HepG2 (cell line): ENCODE data around the gene GNAL. TPM values are rescaled to one million over a fixed set of nuclear protein-coding genes. Genes with fewer than 3 reads are reported as not detected.

ENCODE experiments used
- ATF5 ChIP-seq: sonication (generic); formaldehyde crosslinking; IDR thresholded peaks from 2 replicates; pipeline ENCODE4 v1.4.0; 2020; ENCODE audit warnings: mild to moderate bottlenecking, low read depth, missing genetic modification reagents
- DMAP1 ChIP-seq: IDR thresholded peaks from 2 replicates; pipeline ENCODE4 v1.6.1; 2016
- FOXK2 ChIP-seq: fragments of 450-650 bp; IDR thresholded peaks from 2 replicates; pipeline ENCODE4 v1.6.1; 2016
- HHEX ChIP-seq: IDR thresholded peaks from 2 replicates; pipeline ENCODE4 v1.6.1; 2016; ENCODE audit warnings: control low read depth
- IKZF1 ChIP-seq: fragments of 450-650 bp; IDR thresholded peaks from 2 replicates; pipeline ENCODE4 v1.7.1; 2016
- JUND ChIP-seq: sonication (generic); formaldehyde crosslinking; IDR thresholded peaks from 2 replicates; pipeline ENCODE4 v1.8.0; 2022; ENCODE audit warnings: mild to moderate bottlenecking, missing genetic modification reagents
- KDM3A ChIP-seq: IDR thresholded peaks from 2 replicates; pipeline ENCODE4 v1.6.1; 2018; ENCODE audit warnings: low read depth, missing compliant biosample characterization
- MLX ChIP-seq: IDR thresholded peaks from 2 replicates; pipeline ENCODE4 v1.6.1; 2016
- NFIB ChIP-seq: sonication (generic); formaldehyde crosslinking; IDR thresholded peaks from 2 replicates; pipeline ENCODE4 v1.9.0; 2021; ENCODE audit warnings: missing genetic modification reagents, mild to moderate bottlenecking, borderline replicate concordance
- PRPF4 ChIP-seq: fragments of 200-400 bp; formaldehyde crosslinking; IDR thresholded peaks from 2 replicates; pipeline ENCODE4 v1.6.1; 2016; ENCODE audit warnings: low read length, low read depth; ENCODE audit not compliant: poor library complexity, severe bottlenecking
- RARA ChIP-seq: IDR thresholded peaks from 2 replicates; pipeline ENCODE4 v1.6.1; 2016; ENCODE audit warnings: missing genetic modification reagents, missing compliant biosample characterization
- RBM22 ChIP-seq: fragments of 200-400 bp; formaldehyde crosslinking; optimal IDR thresholded peaks from 2 replicates; pipeline ENCODE3; 2017; ENCODE audit warnings: mild to moderate bottlenecking, low read length, moderate library complexity
- REPIN1 ChIP-seq: sonication (generic); formaldehyde crosslinking; IDR thresholded peaks from 2 replicates; pipeline ENCODE4 v1.8.0; 2022; ENCODE audit warnings: missing genetic modification reagents, low read depth, mild to moderate bottlenecking, borderline replicate concordance
- SCMH1 ChIP-seq: sonication (generic); formaldehyde crosslinking; IDR thresholded peaks from 2 replicates; pipeline ENCODE4 v1.9.0; 2021; ENCODE audit warnings: missing genetic modification reagents, mild to moderate bottlenecking, borderline replicate concordance
- SMYD3 ChIP-seq: sonication (generic); formaldehyde crosslinking; IDR thresholded peaks from 2 replicates; pipeline ENCODE4 v1.8.1; 2023; ENCODE audit warnings: mild to moderate bottlenecking, missing genetic modification reagents
- ZFAT ChIP-seq: sonication (generic); formaldehyde crosslinking; conservative IDR thresholded peaks from 2 replicates; pipeline ENCODE4 v1.8.1; 2023; ENCODE audit warnings: missing genetic modification reagents, inconsistent platforms
- ZFP37 ChIP-seq: sonication (generic); formaldehyde crosslinking; IDR thresholded peaks from 2 replicates; pipeline ENCODE4 v1.4.0; 2020; ENCODE audit warnings: missing genetic modification reagents, borderline replicate concordance
- ZNF337 ChIP-seq: sonication (generic); formaldehyde crosslinking; IDR thresholded peaks from 2 replicates; pipeline ENCODE4 v1.5.1; 2020; ENCODE audit warnings: missing genetic modification reagents, low read depth, mild to moderate bottlenecking, borderline replicate concordance
- ZSCAN12 ChIP-seq: sonication (generic); formaldehyde crosslinking; IDR thresholded peaks from 2 replicates; pipeline ENCODE4 v1.9.0; 2021; ENCODE audit warnings: mild to moderate bottlenecking, missing genetic modification reagents
- polyA plus RNA-seq, 8 experiments: library from polyadenylated mRNA; depleted of rRNA in 3 of 8; stranded (reverse) in 7 of 8; unstranded in 1 of 8; fragments of >200 nt; fragmentation: Illumina TruSeq in 4 of 8; extraction: Trizol in 4 of 8; gene quantifications; 2 replicates each; pipeline versions ENCODE4 v1.2.1 to v1.2.3, GENCODE V29; 2011 to 2016; ENCODE audit warnings: low read depth in 4 of 8, missing spikeins in 1 of 8, mixed read lengths in 1 of 8; ENCODE audit not compliant: insufficient read depth in 1 of 8
- total RNA-seq, 5 experiments: library from RNA; depleted of rRNA; stranded (reverse); fragments of >200 nt; fragmentation: Illumina TruSeq; extraction: Trizol; gene quantifications; 2 replicates each; pipeline ENCODE4 v1.2.3, GENCODE V29; 2016; ENCODE audit warnings: low read depth in 1 of 5
- TF ChIP-seq, protein P1 (sequence below): sonication (generic); formaldehyde crosslinking; IDR thresholded peaks from 2 replicates; pipeline ENCODE4 v1.4.0; 2020; ENCODE audit warnings: missing genetic modification reagents, borderline replicate concordance
- TF ChIP-seq, protein P2 (sequence below): sonication (generic); formaldehyde crosslinking; IDR thresholded peaks from 2 replicates; pipeline ENCODE4 v1.4.0; 2020; ENCODE audit warnings: missing genetic modification reagents
- TF ChIP-seq, protein P3 (sequence below): sonication (generic); formaldehyde crosslinking; IDR thresholded peaks from 2 replicates; pipeline ENCODE4 v1.4.0; 2020; ENCODE audit warnings: missing genetic modification reagents
- TF ChIP-seq, protein P4 (sequence below): sonication (generic); formaldehyde crosslinking; IDR thresholded peaks from 2 replicates; pipeline ENCODE4 v1.5.0; 2020; ENCODE audit warnings: mild to moderate bottlenecking, missing genetic modification reagents, moderate library complexity

The GNAL gene
- total and polyA plus RNA-seq, 2 of the 13 experiments (the other 11 are each of a cell fraction or from before 2014, with no cell fraction given) = 0.87 to 1.4 TPM

- no peak for TF ChIP-seq SCMH1
- TF ChIP-seq SMYD3 = no peak
- peak; percentile 33; the same call in 1 of the 2 replicates for TF ChIP-seq JUND
- TF ChIP-seq NFIB = no peak
- no peak for TF ChIP-seq ZNF337 (CRISPR knock-in tag)
- TF ChIP-seq REPIN1 = peak; percentile 72
- TF ChIP-seq, protein P1, sequence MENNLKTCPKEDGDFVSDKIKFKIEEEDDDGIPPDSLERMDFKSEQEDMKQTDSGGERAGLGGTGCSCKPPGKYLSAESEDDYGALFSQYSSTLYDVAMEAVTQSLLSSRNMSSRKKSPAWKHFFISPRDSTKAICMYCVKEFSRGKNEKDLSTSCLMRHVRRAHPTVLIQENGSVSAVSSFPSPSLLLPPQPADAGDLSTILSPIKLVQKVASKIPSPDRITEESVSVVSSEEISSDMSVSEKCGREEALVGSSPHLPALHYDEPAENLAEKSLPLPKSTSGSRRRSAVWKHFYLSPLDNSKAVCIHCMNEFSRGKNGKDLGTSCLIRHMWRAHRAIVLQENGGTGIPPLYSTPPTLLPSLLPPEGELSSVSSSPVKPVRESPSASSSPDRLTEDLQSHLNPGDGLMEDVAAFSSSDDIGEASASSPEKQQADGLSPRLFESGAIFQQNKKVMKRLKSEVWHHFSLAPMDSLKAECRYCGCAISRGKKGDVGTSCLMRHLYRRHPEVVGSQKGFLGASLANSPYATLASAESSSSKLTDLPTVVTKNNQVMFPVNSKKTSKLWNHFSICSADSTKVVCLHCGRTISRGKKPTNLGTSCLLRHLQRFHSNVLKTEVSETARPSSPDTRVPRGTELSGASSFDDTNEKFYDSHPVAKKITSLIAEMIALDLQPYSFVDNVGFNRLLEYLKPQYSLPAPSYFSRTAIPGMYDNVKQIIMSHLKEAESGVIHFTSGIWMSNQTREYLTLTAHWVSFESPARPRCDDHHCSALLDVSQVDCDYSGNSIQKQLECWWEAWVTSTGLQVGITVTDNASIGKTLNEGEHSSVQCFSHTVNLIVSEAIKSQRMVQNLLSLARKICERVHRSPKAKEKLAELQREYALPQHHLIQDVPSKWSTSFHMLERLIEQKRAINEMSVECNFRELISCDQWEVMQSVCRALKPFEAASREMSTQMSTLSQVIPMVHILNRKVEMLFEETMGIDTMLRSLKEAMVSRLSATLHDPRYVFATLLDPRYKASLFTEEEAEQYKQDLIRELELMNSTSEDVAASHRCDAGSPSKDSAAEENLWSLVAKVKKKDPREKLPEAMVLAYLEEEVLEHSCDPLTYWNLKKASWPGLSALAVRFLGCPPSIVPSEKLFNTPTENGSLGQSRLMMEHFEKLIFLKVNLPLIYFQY (CRISPR knock-in tag) = no peak
- TF ChIP-seq FOXK2 = no peak
- no peak for TF ChIP-seq ZFP37
- no peak for TF ChIP-seq ZSCAN12 (CRISPR knock-in tag)
- no peak for TF ChIP-seq RBM22
- TF ChIP-seq DMAP1 = no peak; the same call in 1 of the 2 replicates
- TF ChIP-seq ZFAT = no peak
- TF ChIP-seq, protein P2, sequence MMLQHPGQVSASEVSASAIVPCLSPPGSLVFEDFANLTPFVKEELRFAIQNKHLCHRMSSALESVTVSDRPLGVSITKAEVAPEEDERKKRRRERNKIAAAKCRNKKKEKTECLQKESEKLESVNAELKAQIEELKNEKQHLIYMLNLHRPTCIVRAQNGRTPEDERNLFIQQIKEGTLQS (CRISPR knock-in tag) = no peak
- TF ChIP-seq, protein P3, sequence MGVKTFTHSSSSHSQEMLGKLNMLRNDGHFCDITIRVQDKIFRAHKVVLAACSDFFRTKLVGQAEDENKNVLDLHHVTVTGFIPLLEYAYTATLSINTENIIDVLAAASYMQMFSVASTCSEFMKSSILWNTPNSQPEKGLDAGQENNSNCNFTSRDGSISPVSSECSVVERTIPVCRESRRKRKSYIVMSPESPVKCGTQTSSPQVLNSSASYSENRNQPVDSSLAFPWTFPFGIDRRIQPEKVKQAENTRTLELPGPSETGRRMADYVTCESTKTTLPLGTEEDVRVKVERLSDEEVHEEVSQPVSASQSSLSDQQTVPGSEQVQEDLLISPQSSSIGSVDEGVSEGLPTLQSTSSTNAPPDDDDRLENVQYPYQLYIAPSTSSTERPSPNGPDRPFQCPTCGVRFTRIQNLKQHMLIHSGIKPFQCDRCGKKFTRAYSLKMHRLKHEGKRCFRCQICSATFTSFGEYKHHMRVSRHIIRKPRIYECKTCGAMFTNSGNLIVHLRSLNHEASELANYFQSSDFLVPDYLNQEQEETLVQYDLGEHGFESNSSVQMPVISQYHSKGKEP (CRISPR knock-in tag) = no peak
- no peak for TF ChIP-seq PRPF4
- TF ChIP-seq, protein P4, sequence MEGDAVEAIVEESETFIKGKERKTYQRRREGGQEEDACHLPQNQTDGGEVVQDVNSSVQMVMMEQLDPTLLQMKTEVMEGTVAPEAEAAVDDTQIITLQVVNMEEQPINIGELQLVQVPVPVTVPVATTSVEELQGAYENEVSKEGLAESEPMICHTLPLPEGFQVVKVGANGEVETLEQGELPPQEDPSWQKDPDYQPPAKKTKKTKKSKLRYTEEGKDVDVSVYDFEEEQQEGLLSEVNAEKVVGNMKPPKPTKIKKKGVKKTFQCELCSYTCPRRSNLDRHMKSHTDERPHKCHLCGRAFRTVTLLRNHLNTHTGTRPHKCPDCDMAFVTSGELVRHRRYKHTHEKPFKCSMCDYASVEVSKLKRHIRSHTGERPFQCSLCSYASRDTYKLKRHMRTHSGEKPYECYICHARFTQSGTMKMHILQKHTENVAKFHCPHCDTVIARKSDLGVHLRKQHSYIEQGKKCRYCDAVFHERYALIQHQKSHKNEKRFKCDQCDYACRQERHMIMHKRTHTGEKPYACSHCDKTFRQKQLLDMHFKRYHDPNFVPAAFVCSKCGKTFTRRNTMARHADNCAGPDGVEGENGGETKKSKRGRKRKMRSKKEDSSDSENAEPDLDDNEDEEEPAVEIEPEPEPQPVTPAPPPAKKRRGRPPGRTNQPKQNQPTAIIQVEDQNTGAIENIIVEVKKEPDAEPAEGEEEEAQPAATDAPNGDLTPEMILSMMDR (CRISPR knock-in tag) = no peak
- peak; percentile 21; the same call in 1 of the 2 replicates for TF ChIP-seq RARA (CRISPR knock-in tag)
- peak; percentile 91 for TF ChIP-seq KDM3A (CRISPR knock-in tag)
- TF ChIP-seq IKZF1 = no peak
- no peak for TF ChIP-seq ATF5 (CRISPR knock-in tag)
- no peak for TF ChIP-seq MLX (CRISPR knock-in tag)
- TF ChIP-seq HHEX (CRISPR knock-in tag) = no peak
Observed at GRCh38 chr18:11688972-11689668, at the start of gene GNAL (continued).
